Ovary (tissue), 3 donors: ENCODE data around the gene RAB27A.

ENCODE experiments used
- CTCF ChIP-seq, 3 donors: fragments of 450-650 bp in 2 of 3; fragments of 200-600 bp in 1 of 3; IDR thresholded peaks; one replicate each; pipeline versions ENCODE4 v1.5.1 to v1.8.0; 2016 to 2022; ENCODE audit warnings: antibody characterized with exemption in 3 of 3, mild to moderate bottlenecking in 1 of 3
- EP300 ChIP-seq: sonication (generic); formaldehyde crosslinking; IDR thresholded peaks from one replicate; pipeline ENCODE4 v1.6.1; 2017; ENCODE audit warnings: antibody characterized with exemption
- donor health status: DM: no; HTN: no; CAD: no.

DNA sequence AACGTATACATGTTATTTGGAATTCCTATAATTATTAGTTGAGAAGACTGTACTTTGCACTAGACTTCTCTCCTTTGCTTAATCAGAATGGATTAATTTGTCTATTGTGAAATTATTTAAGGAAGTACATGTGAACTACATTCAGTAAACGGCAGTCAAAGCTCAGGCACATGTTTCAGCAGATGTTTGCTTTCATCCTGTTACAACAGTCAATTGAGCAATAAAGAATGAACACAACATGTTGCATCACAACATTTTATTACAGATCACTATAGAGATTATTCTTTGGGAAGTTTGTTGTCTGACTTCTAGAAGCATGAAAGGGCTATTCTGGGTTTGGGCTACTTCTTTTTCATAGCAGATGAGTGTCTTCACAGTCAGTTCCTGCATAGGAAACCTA is 39.2 kb downstream of the RAB27A start:
- no peak for TF ChIP-seq CTCF (IDR thresholded peaks at IDR 0.05)
- no peak for TF ChIP-seq EP300
